ENCODE measurements around the gene NOL6. TPM values are rescaled to one million over a fixed set of nuclear protein-coding genes. Genes with fewer than 3 reads are reported as not detected.

Gene NOL6
- total RNA-seq, 1 donor from 2014 or later: 34.3 TPM

GRCh38 chr9:33414268-33414667 lies 59.5 kb downstream of the NOL6 start:
- H3K4me3 Mint-ChIP-seq (ENCODE audit: unreplicated experiment): no peak overlapping the region
- H3K4me1 Mint-ChIP-seq (ENCODE audit: unreplicated experiment): peaks cover 9% of the 10 kb centered on the region
- H3K9me3 Mint-ChIP-seq (ENCODE audit: unreplicated experiment): no peaks in the 10 kb centered on the region
- no peaks in the 10 kb centered on the region for H3K36me3 Mint-ChIP-seq (ENCODE audit: unreplicated experiment)
- TF ChIP-seq CTCF (IDR thresholded peaks at IDR 0.05): no peak
- no peak overlapping the region for H3K27ac Mint-ChIP-seq (ENCODE audit: unreplicated experiment)
- DNase-seq (ENCODE audit: extremely low spot score, unreplicated experiment): no peak
- H3K27me3 Mint-ChIP-seq (ENCODE audit: unreplicated experiment): peaks cover 15% of the 10 kb centered on the region

Small RNA genes lying within 50 kb of the gene (microRNA-seq; reads per million reads assigned to microRNA genes)
- gene MIR6851 (ENCODE audit: unreplicated experiment): not detected

Other genes with a start within 250 kb of the NOL6 start
- gene SPINK4, start 233.8 kb downstream of the NOL6 start, total RNA-seq: not detected in 2 replicates
- gene BAG1, start 209.2 kb downstream of the NOL6 start, total RNA-seq: 64.5 and 73.9 TPM in 2 replicates
- gene CHMP5, start 208.9 kb downstream of the NOL6 start, total RNA-seq: 63.7 and 64.4 TPM in 2 replicates
- gene NFX1, start 183.4 kb downstream of the NOL6 start, total RNA-seq: 36.1 and 39.9 TPM in 2 replicates
- 0.68 TPM in 1 of 2 replicates, not detected in the other for gene AQP7, start 71.4 kb downstream of the NOL6 start, total RNA-seq
- 0.86 and 1.1 TPM in 2 replicates for gene AQP3, start 26.3 kb downstream of the NOL6 start, total RNA-seq
- 13.8 and 15.3 TPM in 2 replicates for gene ANKRD18B, start 50.3 kb upstream of the NOL6 start, total RNA-seq

All from osteocyte (in vitro differentiated cells).